ENCODE measurements around the gene MYO7B. TPM values are rescaled to one million over a fixed set of nuclear protein-coding genes. Genes with fewer than 3 reads are reported as not detected.
A peak's percentile ranks its signal among the peaks of the same experiment; 100 is the strongest.
"Not testable (repeated sequence)": the region's sequence is repeated elsewhere in the genome, so short reads cannot be mapped to it uniquely, and the experiment has no call there.

Gene MYO7B
- total RNA-seq, 1 donor from 2014 or later: 1.7 TPM

DNA sequence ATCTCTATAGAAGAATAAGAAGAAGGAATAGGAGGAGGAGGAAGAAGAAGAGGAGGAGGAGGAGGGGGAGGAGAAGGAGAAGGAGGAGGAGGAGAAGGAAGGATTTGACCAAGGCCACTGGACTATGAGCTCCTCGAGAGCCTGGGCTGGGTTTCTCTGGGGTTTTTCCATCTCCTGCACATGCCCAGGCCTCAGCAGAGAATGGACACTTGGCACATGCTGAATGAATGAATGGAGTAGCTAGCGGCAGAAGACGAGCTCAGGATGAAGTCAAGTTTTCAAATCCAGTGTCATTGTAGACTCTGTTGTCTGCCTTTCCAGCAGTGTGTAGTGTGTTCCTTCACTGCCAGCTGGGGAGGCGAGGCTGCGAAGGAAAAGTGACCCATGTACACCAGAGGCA lies 2.2 kb downstream of the MYO7B start:
- DNase-seq (ENCODE audit: extremely low spot score, unreplicated experiment): no peak
- no peak overlapping the region for H3K27ac Mint-ChIP-seq
- no peaks in the 10 kb centered on the region for H3K36me3 Mint-ChIP-seq
- peaks cover 57% of the 10 kb centered on the region for H3K27me3 Mint-ChIP-seq
- H3K9me3 Mint-ChIP-seq: no peaks in the 10 kb centered on the region
- H3K4me1 Mint-ChIP-seq (ENCODE audit: unreplicated experiment): peaks cover 4% of the 10 kb centered on the region
- TF ChIP-seq CTCF (conservative IDR thresholded peaks at IDR 0.05): no peak
- no peak overlapping the region for H3K4me3 Mint-ChIP-seq

- Mint-ChIP-seq H3K27ac (no peak overlapping the region), H3K4me3 (no peak overlapping the region), H3K4me1 (ENCODE audit: unreplicated experiment) (peaks cover 14% of the 10 kb centered on the region), H3K36me3 (no peaks in the 10 kb centered on the region), H3K27me3 (peaks cover 52% of the 10 kb centered on the region), H3K9me3 (no peaks in the 10 kb centered on the region)
- TF ChIP-seq CTCF (conservative IDR thresholded peaks at IDR 0.05): no peak
- DNase-seq (ENCODE audit: extremely low spot score, unreplicated experiment): no peak
Measured at GRCh38 chr2:127541809-127542208, 6.3 kb downstream of the MYO7B start.

DNA sequence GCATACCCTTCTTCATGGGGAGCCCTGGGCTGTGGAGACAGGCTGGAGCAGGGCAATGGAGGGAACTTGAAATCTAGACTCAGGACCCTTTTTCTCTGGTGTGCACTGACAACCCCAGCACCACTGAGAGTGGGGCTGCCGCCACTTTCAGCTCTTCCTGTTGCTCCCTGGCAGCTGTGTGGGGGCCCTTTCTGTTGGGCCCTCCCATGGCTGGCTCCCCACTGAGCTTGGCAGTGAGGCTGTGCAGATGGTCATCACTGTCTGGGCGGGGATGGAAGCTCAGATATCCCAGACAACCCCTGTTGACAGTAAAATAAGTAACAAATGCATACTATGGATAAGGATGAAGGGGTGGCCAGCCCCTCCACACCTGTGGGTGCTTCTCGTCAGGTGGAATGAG lies 6.7 kb downstream of the MYO7B start:
- Mint-ChIP-seq H3K9me3 (no peaks in the 10 kb centered on the region), H3K4me1 (ENCODE audit: unreplicated experiment) (peaks cover 14% of the 10 kb centered on the region), H3K4me3 (no peak overlapping the region), H3K36me3 (no peaks in the 10 kb centered on the region), H3K27me3 (peaks cover 52% of the 10 kb centered on the region), H3K27ac (no peak overlapping the region)
- DNase-seq (ENCODE audit: extremely low spot score, unreplicated experiment): no peak
- TF ChIP-seq CTCF (conservative IDR thresholded peaks at IDR 0.05): no peak

DNA sequence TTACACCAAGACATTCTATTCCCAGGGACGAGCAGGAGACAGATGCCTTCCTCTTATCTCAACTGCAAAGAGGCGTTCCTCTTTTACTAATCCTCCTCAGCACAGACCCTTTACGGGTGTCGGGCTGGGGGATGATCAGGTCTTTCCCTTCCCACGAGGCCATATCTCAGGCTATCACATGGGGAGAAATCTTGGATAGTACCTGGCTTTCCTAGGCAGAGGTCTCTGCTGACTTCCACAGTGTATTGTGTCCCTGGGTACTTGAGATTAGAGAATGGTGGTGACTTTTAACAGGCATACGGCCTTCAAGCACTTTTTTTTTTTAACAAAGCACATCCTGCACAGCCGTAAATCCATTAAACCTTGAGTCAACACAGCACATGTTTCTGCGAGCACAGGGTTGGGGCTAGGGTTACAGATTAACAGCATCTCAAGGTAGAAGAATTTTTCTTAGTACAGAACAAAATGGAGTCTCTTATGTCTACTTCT lies 7.6 kb downstream of the MYO7B start:
- Mint-ChIP-seq H3K4me1 (ENCODE audit: unreplicated experiment) (peaks cover 14% of the 10 kb centered on the region), H3K27me3 (peaks cover 51% of the 10 kb centered on the region), H3K27ac (peak overlapping the region; percentile 40)
- not testable (repeated sequence) for DNase-seq (ENCODE audit: extremely low spot score, unreplicated experiment); H3K36me3 Mint-ChIP-seq; H3K9me3 Mint-ChIP-seq; H3K4me3 Mint-ChIP-seq

GRCh38 chr2:127545189-127545588 lies 9.7 kb downstream of the MYO7B start:
- no peak for TF ChIP-seq CTCF (conservative IDR thresholded peaks at IDR 0.05)
- H3K36me3 Mint-ChIP-seq: no peaks in the 10 kb centered on the region
- H3K9me3 Mint-ChIP-seq: no peaks in the 10 kb centered on the region
- H3K27me3 Mint-ChIP-seq: peaks cover 56% of the 10 kb centered on the region
- no peak overlapping the region for H3K4me3 Mint-ChIP-seq
- H3K4me1 Mint-ChIP-seq (ENCODE audit: unreplicated experiment): peaks cover 14% of the 10 kb centered on the region
- no peak for DNase-seq (ENCODE audit: extremely low spot score, unreplicated experiment)
- no peak overlapping the region for H3K27ac Mint-ChIP-seq

GRCh38 chr2:127545796-127546195 lies 10.3 kb downstream of the MYO7B start:
- Mint-ChIP-seq H3K27me3 (peaks cover 53% of the 10 kb centered on the region), H3K27ac (no peak overlapping the region), H3K36me3 (no peaks in the 10 kb centered on the region), H3K9me3 (no peaks in the 10 kb centered on the region), H3K4me1 (ENCODE audit: unreplicated experiment) (peaks cover 14% of the 10 kb centered on the region), H3K4me3 (no peak overlapping the region)
- TF ChIP-seq CTCF (conservative IDR thresholded peaks at IDR 0.05): no peak
- DNase-seq (ENCODE audit: extremely low spot score, unreplicated experiment): no peak
